ENCODE measurements around the gene BMP5. TPM values are rescaled to one million over a fixed set of nuclear protein-coding genes. Genes with fewer than 3 reads are reported as not detected.

The BMP5 gene
- total RNA-seq, 3 donors from 2014 or later (not counting 1 experiment from before 2014, with no cell fraction given) = not detected

- no peaks in the 10 kb centered on the region for H3K36me3 Mint-ChIP-seq
- H3K4me1 Mint-ChIP-seq = no peaks in the 10 kb centered on the region
- Histone ChIP-seq H3K4me1 (ENCODE audit: control insufficient read depth, insufficient read depth, low read length) (no peaks in the 10 kb centered on the region), H3K27ac (ENCODE audit: low read length) (no peak overlapping the region), H3K4me3 (ENCODE audit: low read length) (no peak overlapping the region), H3K36me3 (ENCODE audit: control insufficient read depth, insufficient read depth, low read length) (no peaks in the 10 kb centered on the region), H3K27me3 (ENCODE audit: control insufficient read depth, insufficient read depth, low read length) (no peaks in the 10 kb centered on the region), H3K9me3 (ENCODE audit: control insufficient read depth, insufficient read depth, low read length) (no peaks in the 10 kb centered on the region)
- no peak for DNase-seq
- H3K9me3 Mint-ChIP-seq = peaks cover 8 to 12% of the 10 kb centered on the region in 2 donors
- ATAC-seq = no peak
- H3K27ac Mint-ChIP-seq = no peak overlapping the region
- TF ChIP-seq, protein P1, sequence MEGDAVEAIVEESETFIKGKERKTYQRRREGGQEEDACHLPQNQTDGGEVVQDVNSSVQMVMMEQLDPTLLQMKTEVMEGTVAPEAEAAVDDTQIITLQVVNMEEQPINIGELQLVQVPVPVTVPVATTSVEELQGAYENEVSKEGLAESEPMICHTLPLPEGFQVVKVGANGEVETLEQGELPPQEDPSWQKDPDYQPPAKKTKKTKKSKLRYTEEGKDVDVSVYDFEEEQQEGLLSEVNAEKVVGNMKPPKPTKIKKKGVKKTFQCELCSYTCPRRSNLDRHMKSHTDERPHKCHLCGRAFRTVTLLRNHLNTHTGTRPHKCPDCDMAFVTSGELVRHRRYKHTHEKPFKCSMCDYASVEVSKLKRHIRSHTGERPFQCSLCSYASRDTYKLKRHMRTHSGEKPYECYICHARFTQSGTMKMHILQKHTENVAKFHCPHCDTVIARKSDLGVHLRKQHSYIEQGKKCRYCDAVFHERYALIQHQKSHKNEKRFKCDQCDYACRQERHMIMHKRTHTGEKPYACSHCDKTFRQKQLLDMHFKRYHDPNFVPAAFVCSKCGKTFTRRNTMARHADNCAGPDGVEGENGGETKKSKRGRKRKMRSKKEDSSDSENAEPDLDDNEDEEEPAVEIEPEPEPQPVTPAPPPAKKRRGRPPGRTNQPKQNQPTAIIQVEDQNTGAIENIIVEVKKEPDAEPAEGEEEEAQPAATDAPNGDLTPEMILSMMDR (IDR thresholded peaks at IDR 0.05) = no peak
- intact Hi-C loops (cut with micrococcal nuclease) = no loop called here
- no peaks in the 10 kb centered on the region for H3K27me3 Mint-ChIP-seq (ENCODE audit: low read depth in 2 of 2)
- WGBS (ENCODE audit: insufficient coverage) = 62% methylated on average over 3 of the region's 4 CpGs
- H3K4me3 Mint-ChIP-seq = no peak overlapping the region
Measured at GRCh38 chr6:55714831-55715230, 160.6 kb downstream of the BMP5 start.

GRCh38 chr6:55713436-55713835 lies 162.0 kb downstream of the BMP5 start:
- 71% methylated on average over 2 of the region's 3 CpGs for WGBS (ENCODE audit: insufficient coverage)
- TF ChIP-seq, protein P1 (IDR thresholded peaks at IDR 0.05) = no peak

DNA sequence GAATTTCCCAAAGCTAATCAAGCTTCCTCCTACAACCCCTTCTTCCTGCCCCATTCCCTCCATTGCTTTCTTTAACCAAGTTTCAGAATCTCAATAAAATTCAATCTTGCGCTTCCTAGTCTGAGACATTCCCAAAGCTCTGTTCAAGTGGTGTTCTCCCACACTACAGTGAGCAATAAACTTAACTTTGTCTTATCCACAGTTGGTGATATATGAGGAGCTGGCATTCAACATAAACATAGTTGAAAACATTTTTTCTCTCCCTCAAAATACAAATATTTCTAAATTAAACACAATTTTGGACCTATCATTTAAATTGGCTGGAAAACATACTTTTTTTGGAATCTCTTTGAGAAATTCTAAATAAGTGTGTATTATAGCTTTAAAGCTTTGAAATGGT lies 166.7 kb downstream of the BMP5 start:
- Mint-ChIP-seq H3K9me3 (peaks cover 6 to 10% of the 10 kb centered on the region in 2 donors), H3K27me3 (ENCODE audit: low read depth in 2 of 2) (no peaks in the 10 kb centered on the region), H3K27ac (no peak overlapping the region), H3K4me1 (no peaks in the 10 kb centered on the region), H3K36me3 (no peaks in the 10 kb centered on the region), H3K4me3 (no peak overlapping the region)
- WGBS (ENCODE audit: insufficient coverage) = 80% methylated on average over 1 of the region's 1 CpG
- H3K36me3 ChIP-seq (ENCODE audit: control insufficient read depth, insufficient read depth, low read length) = no peaks in the 10 kb centered on the region
- H3K4me3 ChIP-seq (ENCODE audit: low read length) = no peak overlapping the region
- ATAC-seq (no peak), DNase-seq (no peak)
- H3K27ac ChIP-seq (ENCODE audit: low read length) = no peak overlapping the region
- TF ChIP-seq, protein P1 (IDR thresholded peaks at IDR 0.05) = no peak
- no peaks in the 10 kb centered on the region for H3K9me3 ChIP-seq (ENCODE audit: control insufficient read depth, insufficient read depth, low read length)
- intact Hi-C loops (cut with micrococcal nuclease) = no loop called here
- H3K4me1 ChIP-seq (ENCODE audit: control insufficient read depth, insufficient read depth, low read length) = no peaks in the 10 kb centered on the region
- no peaks in the 10 kb centered on the region for H3K27me3 ChIP-seq (ENCODE audit: control insufficient read depth, insufficient read depth, low read length)

More at GRCh38 chr6:55713436-55713835, 162.0 kb downstream of the BMP5 start:
- Histone ChIP-seq H3K27me3 (ENCODE audit: control insufficient read depth, insufficient read depth, low read length) (no peaks in the 10 kb centered on the region), H3K4me3 (ENCODE audit: low read length) (no peak overlapping the region), H3K36me3 (ENCODE audit: control insufficient read depth, insufficient read depth, low read length) (no peaks in the 10 kb centered on the region), H3K4me1 (ENCODE audit: control insufficient read depth, insufficient read depth, low read length) (no peaks in the 10 kb centered on the region), H3K9me3 (ENCODE audit: control insufficient read depth, insufficient read depth, low read length) (no peaks in the 10 kb centered on the region), H3K27ac (ENCODE audit: low read length) (no peak overlapping the region)
- Mint-ChIP-seq H3K9me3 (peaks cover 11 to 15% of the 10 kb centered on the region in 2 donors), H3K27ac (no peak overlapping the region), H3K4me3 (no peak overlapping the region), H3K36me3 (no peaks in the 10 kb centered on the region), H3K4me1 (no peaks in the 10 kb centered on the region), H3K27me3 (ENCODE audit: low read depth in 2 of 2) (no peaks in the 10 kb centered on the region)
- no peak for ATAC-seq
- no peak for DNase-seq
- intact Hi-C loops (cut with micrococcal nuclease) = no loop called here
